H1 (cell line): ENCODE measurements around the gene ASXL1. TPM values are rescaled to one million over a fixed set of nuclear protein-coding genes. Genes with fewer than 3 reads are reported as not detected.

Experiments used
- CTCF ChIA-PET: fragments of 300-600 bp; sonication (Branson Sonifier 250); formaldehyde crosslinking; loops from one replicate; lab custom pipeline; 2021; ENCODE audit not compliant: partially characterized antibody; lab: Charles Lee
- POLR2A ChIA-PET: fragments of 300-600 bp; sonication (Branson Sonifier 250); formaldehyde crosslinking; loops from one replicate; lab custom pipeline; 2021; ENCODE audit warnings: inconsistent platforms; ENCODE audit not compliant: partially characterized antibody; lab: Charles Lee
- DNase-seq, 2 experiments: peaks; one replicate each; pipeline versions ENCODE4 v3.0.0 to v3.0.0-alpha.2; 2010 to 2022; ENCODE audit warnings: low spot score in 2 of 2, low read depth in 1 of 2, mixed read lengths in 1 of 2
- FAIRE-seq: peaks from 2 replicates; lab custom pipeline; 2011; peaks lifted over from hg19 to GRCh38; lab: Jason Lieb, UNC
- H2AFZ ChIP-seq: 2 replicates; pipeline ENCODE4 v1.8.1; 2012; ENCODE audit warnings: low read length, inconsistent platforms
- H2AK5ac ChIP-seq: 2 replicates; pipeline ENCODE4 v1.6.1; 2013; ENCODE audit warnings: low read depth, low read length
- H2BK120ac ChIP-seq: replicated peaks from 2 replicates; pipeline ENCODE3; 2013; ENCODE audit warnings: low read depth, low read length, inconsistent platforms
- H2BK12ac ChIP-seq: 2 replicates; pipeline ENCODE4 v1.6.1; 2013; ENCODE audit warnings: low read depth, low read length
- H2BK15ac ChIP-seq: 2 replicates; pipeline ENCODE4 v1.6.1; 2013; ENCODE audit warnings: low read length
- H2BK20ac ChIP-seq: 2 replicates; pipeline ENCODE4 v1.6.1; 2013; ENCODE audit warnings: low read length
- H2BK5ac ChIP-seq: 2 replicates; pipeline ENCODE4 v1.6.1; 2013; ENCODE audit warnings: low read depth, low read length
- H3K14ac ChIP-seq: 2 replicates; pipeline ENCODE4 v1.6.1; 2013; ENCODE audit warnings: inconsistent platforms; ENCODE audit not compliant: insufficient read length
- H3K18ac ChIP-seq: 2 replicates; pipeline ENCODE4 v1.6.1; 2013; ENCODE audit warnings: low read length; ENCODE audit errors: extremely low read depth
- H3K23ac ChIP-seq: 2 replicates; pipeline ENCODE4 v1.6.1; 2013; ENCODE audit warnings: inconsistent platforms; ENCODE audit not compliant: insufficient read length
- H3K23me2 ChIP-seq: 2 replicates; pipeline ENCODE4 v1.6.1; 2013; ENCODE audit warnings: low read depth, low read length
- H3K27ac ChIP-seq: 2 replicates; pipeline ENCODE4 v1.6.1; 2011; ENCODE audit warnings: low read depth, low read length, inconsistent platforms
- H3K27me3 ChIP-seq, 4 experiments: replicated peaks in 1 of 4; 1 replicate in 1 of 4; 2 replicates in 3 of 4; pipeline versions ENCODE4 v1.6.1 to v1.8.1; 2011 to 2013; ENCODE audit warnings: low read length in 3 of 4, mild to moderate bottlenecking in 3 of 4, inconsistent platforms in 2 of 4, mixed read lengths in 2 of 4, moderate library complexity in 1 of 4; ENCODE audit not compliant: control insufficient read depth in 3 of 4, insufficient read depth in 3 of 4; ENCODE audit errors: extremely low read depth in 1 of 4
- H3K36me3 ChIP-seq, 4 experiments: 2 replicates each; pipeline versions ENCODE4 v1.6.1 to v1.8.1; 2011 to 2013; ENCODE audit warnings: mild to moderate bottlenecking in 4 of 4, low read length in 3 of 4, moderate library complexity in 2 of 4, control low read depth in 1 of 4, inconsistent platforms in 1 of 4; ENCODE audit not compliant: insufficient read depth in 4 of 4, control insufficient read depth in 2 of 4
- H3K4ac ChIP-seq: replicated peaks from 2 replicates; pipeline ENCODE3; 2013; ENCODE audit warnings: low read length, low read depth, mixed read lengths, inconsistent platforms; ENCODE audit not compliant: insufficient read length
- H3K4me1 ChIP-seq, 4 experiments: replicated peaks in 1 of 4; 1 replicate in 1 of 4; 2 replicates in 3 of 4; pipeline versions ENCODE4 v1.6.1 to v1.8.1; 2011 to 2013; ENCODE audit warnings: low read length in 3 of 4, inconsistent platforms in 2 of 4, mixed read lengths in 1 of 4; ENCODE audit not compliant: insufficient read depth in 4 of 4, control insufficient read depth in 3 of 4
- H3K4me2 ChIP-seq, 2 experiments: 2 replicates each; pipeline versions ENCODE4 v1.6.1 to v1.8.1; 2011 to 2013; ENCODE audit warnings: low read depth in 2 of 2, low read length in 2 of 2, control low read depth in 1 of 2, inconsistent platforms in 1 of 2, mild to moderate bottlenecking in 1 of 2; ENCODE audit not compliant: insufficient read depth in 1 of 2
- H3K4me3 ChIP-seq, 4 experiments: fragments of 200-600, 300-600 bp in 1 of 4; sonication (generic), shearing (Covaris generic), sonication (Bioruptor Twin) in 1 of 4; 2 replicates each; pipeline versions ENCODE4 v1.5.1 to v1.8.1; 2011 to 2016; ENCODE audit warnings: low read length in 4 of 4, low read depth in 3 of 4, control low read depth in 2 of 4, inconsistent platforms in 2 of 4, mild to moderate bottlenecking in 2 of 4, mixed read lengths in 1 of 4, moderate library complexity in 1 of 4; ENCODE audit not compliant: insufficient read depth in 2 of 4; ENCODE audit errors: extremely low read depth in 1 of 4
- H3K56ac ChIP-seq: replicated peaks from 2 replicates; pipeline ENCODE3; 2013; ENCODE audit warnings: low read depth, mild to moderate bottlenecking, mixed read lengths, low read length, inconsistent platforms; ENCODE audit not compliant: insufficient read length
- H3K79me1 ChIP-seq: 2 replicates; pipeline ENCODE4 v1.6.1; 2013; ENCODE audit warnings: low read depth, low read length, control low read depth
- H3K79me2 ChIP-seq, 2 experiments: 2 replicates each; pipeline versions ENCODE4 v1.6.1 to v1.8.1; 2012 to 2013; ENCODE audit warnings: low read length in 2 of 2, mild to moderate bottlenecking in 2 of 2, inconsistent platforms in 1 of 2; ENCODE audit not compliant: insufficient read depth in 2 of 2, control insufficient read depth in 1 of 2
- H3K9ac ChIP-seq, 4 experiments: replicated peaks in 1 of 4; 1 replicate in 1 of 4; 2 replicates in 3 of 4; pipeline versions ENCODE4 v1.6.1 to v1.8.1; 2011 to 2013; ENCODE audit warnings: low read depth in 3 of 4, low read length in 3 of 4, control low read depth in 2 of 4, mild to moderate bottlenecking in 2 of 4, moderate library complexity in 2 of 4, inconsistent platforms in 1 of 4; ENCODE audit errors: extremely low read depth in 1 of 4
- H3K9me3 ChIP-seq, 2 experiments: 2 replicates each; pipeline versions ENCODE4 v1.6.1 to v1.8.1; 2012 to 2013; ENCODE audit warnings: mild to moderate bottlenecking in 2 of 2, moderate library complexity in 2 of 2, control low read depth in 1 of 2, inconsistent platforms in 1 of 2, low read depth in 1 of 2, low read length in 1 of 2, mixed read lengths in 1 of 2; ENCODE audit not compliant: insufficient read depth in 2 of 2
- H4K20me1 ChIP-seq, 2 experiments: replicated peaks in 1 of 2; 2 replicates each; pipeline versions ENCODE3 to v1.8.1; 2011 to 2013; ENCODE audit warnings: inconsistent platforms in 2 of 2, low read length in 2 of 2, mild to moderate bottlenecking in 1 of 2; ENCODE audit not compliant: insufficient read depth in 2 of 2, control insufficient read depth in 1 of 2
- H4K5ac ChIP-seq: 2 replicates; pipeline ENCODE4 v1.6.1; 2013; ENCODE audit warnings: low read length, low read depth, mixed read lengths, inconsistent platforms; ENCODE audit not compliant: insufficient read length
- H4K8ac ChIP-seq: 2 replicates; pipeline ENCODE4 v1.8.0; 2013; ENCODE audit warnings: mild to moderate bottlenecking, moderate library complexity, low read length, inconsistent platforms; ENCODE audit not compliant: insufficient read depth; ENCODE audit errors: extremely low read depth
- H4K91ac ChIP-seq: replicated peaks from 2 replicates; pipeline ENCODE3; 2013; ENCODE audit warnings: low read length, mixed read lengths, inconsistent platforms; ENCODE audit not compliant: insufficient read length
- CBX5 ChIP-seq: fragments of 300-800, 300-1000 bp; sonication (generic); IDR thresholded peaks from 2 replicates; pipeline ENCODE4 v1.7.1; 2016; ENCODE audit warnings: antibody characterized with exemption, low read length, low read depth
- CBX8 ChIP-seq: fragments of 300-800, 300-1000 bp; sonication (generic); IDR thresholded peaks from 2 replicates; pipeline ENCODE4 v1.7.1; 2016; ENCODE audit warnings: low read depth, low read length, borderline replicate concordance
- CREB1 ChIP-seq: IDR thresholded peaks from 2 replicates; pipeline ENCODE4 v1.6.1; 2012; ENCODE audit warnings: inconsistent platforms
- EP300 ChIP-seq, 2 experiments: IDR thresholded peaks; 1 replicate in 1 of 2; 2 replicates in 1 of 2; pipeline ENCODE4 v1.6.1; 2011 to 2012; ENCODE audit warnings: low read depth in 2 of 2, low read length in 2 of 2, mild to moderate bottlenecking in 2 of 2, borderline replicate concordance in 1 of 2, inconsistent platforms in 1 of 2, moderate library complexity in 1 of 2
- JUN ChIP-seq: IDR thresholded peaks from 2 replicates; pipeline ENCODE4 v1.6.1; 2011; ENCODE audit warnings: low read depth, mild to moderate bottlenecking, improper control_type of control experiment, low read length
- JUND ChIP-seq: IDR thresholded peaks from 2 replicates; pipeline ENCODE4 v1.6.1; 2011; ENCODE audit warnings: mild to moderate bottlenecking, improper control_type of control experiment, low read length
- MAFK ChIP-seq: IDR thresholded peaks from 2 replicates; pipeline ENCODE4 v1.6.1; 2012; ENCODE audit warnings: low read depth, mild to moderate bottlenecking, improper control_type of control experiment, low read length
- PHF8 ChIP-seq: fragments of 200-600 bp; sonication (generic); conservative IDR thresholded peaks from 2 replicates; pipeline ENCODE4 v1.7.1; 2012; ENCODE audit warnings: low read depth, mild to moderate bottlenecking, inconsistent platforms, low read length, moderate library complexity
- POLR2AphosphoS5 ChIP-seq: IDR thresholded peaks from 2 replicates; pipeline ENCODE4 v1.6.1; 2011; ENCODE audit warnings: low read depth, low read length
- RNF2 ChIP-seq: fragments of 200-900, 300-1000 bp; sonication (generic); IDR thresholded peaks from 2 replicates; pipeline ENCODE4 v1.7.1; 2016; ENCODE audit warnings: borderline replicate concordance, low read depth, mild to moderate bottlenecking, antibody characterized with exemption, low read length; ENCODE audit not compliant: poor library complexity, severe bottlenecking; ENCODE audit errors: missing control alignments
- RXRA ChIP-seq: IDR thresholded peaks from 2 replicates; pipeline ENCODE4 v1.6.1; 2011; ENCODE audit warnings: low read depth, mild to moderate bottlenecking, low read length, moderate library complexity; ENCODE audit not compliant: insufficient read depth
- SIX5 ChIP-seq: IDR thresholded peaks from 2 replicates; pipeline ENCODE4 v1.6.1; 2011; ENCODE audit warnings: mild to moderate bottlenecking, low read depth, low read length
- ZNF274 ChIP-seq: IDR thresholded peaks from 2 replicates; pipeline ENCODE4 v1.7.0; 2012; ENCODE audit warnings: low read length, borderline replicate concordance; ENCODE audit errors: extremely low read depth
- WGBS, 2 experiments: shearing (Covaris generic) in 1 of 2; methylation state at CpG; one replicate each; pipeline versions ENCODE4 v1.1.6 to v1.1.7; 2013 to 2015; ENCODE audit warnings: low lambda C conversion rate in 2 of 2, mixed read lengths in 2 of 2, inconsistent platforms in 1 of 2, low coverage in 1 of 2, missing lambda C conversion rate in 1 of 2; ENCODE audit not compliant: insufficient replicate concordance in 2 of 2, insufficient coverage in 1 of 2, insufficient read length in 1 of 2; ENCODE audit errors: extremely low coverage in 1 of 2, missing lambda C conversion rate in 1 of 2; 5-methylcytosine and 5-hydroxymethylcytosine counted together
- polyA plus RNA-seq, 7 experiments: library from polyadenylated mRNA; depleted of rRNA in 3 of 7; stranded (reverse) in 5 of 7; unstranded in 2 of 7; fragments of >200 nt in 5 of 7; fragments of 200-250 nt in 2 of 7; gene quantifications; 1 replicate in 5 of 7; 2 replicates in 1 of 7; 4 replicates in 1 of 7; pipeline versions ENCODE4 v1.2.1 to v1.2.3, GENCODE V29; 2011 to 2013; ENCODE audit warnings: missing spikeins in 2 of 7, mixed read lengths in 2 of 7
- total RNA-seq: library from RNA; stranded (reverse); fragmentation: NEBNext Ultra II Directional; extraction: Animal tissue kit (Norgen Biotek cat#: 25700); gene quantifications from 2 replicates; pipeline ENCODE4 v1.2.1, GENCODE V29; 2021
- TF ChIP-seq, protein P1 (sequence below): IDR thresholded peaks from 2 replicates; pipeline ENCODE4 v1.6.1; 2011; ENCODE audit warnings: low read length, improper control_type of control experiment

Gene ASXL1
- total and polyA plus RNA-seq, 2 of the 8 experiments (the other 6 are each of a cell fraction or from before 2014, with no cell fraction given), result 10.6 to 26.5 TPM

DNA sequence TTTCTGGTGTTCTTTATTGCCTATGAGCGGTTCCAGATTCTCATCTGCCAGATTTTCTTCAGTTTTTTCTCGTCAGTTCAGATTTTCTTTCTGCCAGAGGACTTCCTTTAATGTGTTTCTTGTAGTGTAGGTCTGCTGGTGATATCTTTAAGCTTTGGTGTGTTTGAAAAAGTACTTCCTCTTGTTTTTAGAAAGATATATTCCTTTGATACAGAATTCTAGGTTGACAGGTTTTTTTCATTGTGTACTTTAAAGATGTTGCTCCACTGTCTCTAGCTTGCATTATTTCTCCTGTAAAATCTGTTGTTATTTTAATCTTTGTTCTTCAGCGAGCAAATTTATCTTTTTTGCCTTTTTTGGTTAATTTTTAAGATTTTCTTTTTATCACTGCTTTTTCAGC is 36.9 kb downstream of the ASXL1 start:
- Histone ChIP-seq H4K8ac (no peak overlapping the region), H3K14ac (no peak overlapping the region), H3K4me1 (no peaks in the 10 kb centered on the region), H3K9ac (no peak overlapping the region), H3K56ac (no peak overlapping the region), H3K27me3 (no peaks in the 10 kb centered on the region), H2BK5ac (no peak overlapping the region), H3K9me3 (no peaks in the 10 kb centered on the region), H4K20me1 (no peaks in the 10 kb centered on the region), H3K18ac (no peak overlapping the region), H3K23ac (no peak overlapping the region), H2AK5ac (no peak overlapping the region), H2AFZ (no peak overlapping the region), H3K4me3 (no peak overlapping the region), H2BK20ac (no peak overlapping the region), H3K4me2 (no peak overlapping the region), H3K79me1 (no peaks in the 10 kb centered on the region), H2BK120ac (no peak overlapping the region), H3K79me2 (no peaks in the 10 kb centered on the region), H3K4ac (no peak overlapping the region), H3K23me2 (no peaks in the 10 kb centered on the region), H2BK12ac (no peak overlapping the region), H4K5ac (no peak overlapping the region), H3K27ac (no peak overlapping the region), H2BK15ac (no peak overlapping the region), H4K91ac (no peak overlapping the region), H3K36me3 (no peaks in the 10 kb centered on the region)
- FAIRE-seq (no peak), DNase-seq (no peak)
- ChIA-PET CTCF (interaction anchor here (1.8 kb wide), 1 partner anchor 14 kb away, joined by 5 read pairs; no protein-coding TSS in a partner anchor), POLR2A (no interaction called here)
- WGBS, 2 experiments, result 81% methylated on average over 3 of the region's 3 CpGs; no CpG with 5 or more reads in 1 of the 2 experiments
- TF ChIP-seq JUN (no peak), CBX5 (no peak), POLR2AphosphoS5 (no peak), ZNF274 (no peak), PHF8 (no peak), RNF2 (no peak), SIX5 (no peak), MAFK (no peak), CBX8 (no peak), JUND (no peak), RXRA (no peak), EP300 (IDR thresholded peaks at IDR 0.05; ENCODE audit: borderline replicate concordance in 1 of 2, low read depth in 2 of 2, low read length in 2 of 2) (no peak), CREB1 (no peak)
- TF ChIP-seq, protein P1, sequence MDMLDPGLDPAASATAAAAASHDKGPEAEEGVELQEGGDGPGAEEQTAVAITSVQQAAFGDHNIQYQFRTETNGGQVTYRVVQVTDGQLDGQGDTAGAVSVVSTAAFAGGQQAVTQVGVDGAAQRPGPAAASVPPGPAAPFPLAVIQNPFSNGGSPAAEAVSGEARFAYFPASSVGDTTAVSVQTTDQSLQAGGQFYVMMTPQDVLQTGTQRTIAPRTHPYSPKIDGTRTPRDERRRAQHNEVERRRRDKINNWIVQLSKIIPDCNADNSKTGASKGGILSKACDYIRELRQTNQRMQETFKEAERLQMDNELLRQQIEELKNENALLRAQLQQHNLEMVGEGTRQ, result no peak
